ENCODE data around the gene EMILIN2.

EMILIN2 gene

GRCh38 chr18:2890606-2891005 is 43.8 kb downstream of the EMILIN2 start:
- Histone ChIP-seq H4K91ac (ENCODE audit: low read depth, low read length, poor library complexity) (no peak overlapping the region), H3K23ac (ENCODE audit: low read depth, low read length, poor library complexity) (no peak overlapping the region), H3K4me2 (ENCODE audit: insufficient read depth, low read length, poor library complexity, severe bottlenecking) (no peak overlapping the region), H2AFZ (ENCODE audit: low read length) (no peak overlapping the region), H2AK5ac (ENCODE audit: low read depth, low read length) (no peak overlapping the region), H3K14ac (ENCODE audit: low read length) (no peak overlapping the region), H3K18ac (ENCODE audit: low read length) (no peak overlapping the region), H3K36me3 (replicated peaks in 1 of 2; ENCODE audit: control insufficient read depth in 2 of 2, insufficient read depth in 2 of 2, low read length in 2 of 2) (no peaks in the 10 kb centered on the region), H3K9ac (ENCODE audit: low read depth, low read length, poor library complexity) (no peak overlapping the region), H3K4ac (ENCODE audit: low read length) (no peak overlapping the region), H3K27me3 (ENCODE audit: control insufficient read depth in 3 of 3, insufficient read depth in 3 of 3, low read depth in 1 of 3, low read length in 3 of 3) (no peaks in the 10 kb centered on the region), H3K79me1 (ENCODE audit: low read depth, low read length) (no peaks in the 10 kb centered on the region), H2BK120ac (ENCODE audit: low read depth, low read length) (no peak overlapping the region), H3K4me1 (ENCODE audit: control insufficient read depth in 2 of 2, insufficient read depth in 1 of 2, low read depth in 1 of 2, low read length in 2 of 2) (peaks cover 4 to 5% of the 10 kb centered on the region in 2 donors), H2BK12ac (ENCODE audit: low read length) (no peak overlapping the region), H3K27ac (replicated peaks; ENCODE audit: low read length) (no peak overlapping the region), H3K9me3 (replicated peaks in 1 of 2; ENCODE audit: control insufficient read depth in 2 of 2, insufficient read depth in 1 of 2, low read depth in 1 of 2, low read length in 2 of 2) (peaks cover 4 to 7% of the 10 kb centered on the region in 2 donors), H4K8ac (ENCODE audit: low read depth, low read length) (no peak overlapping the region), H2BK5ac (ENCODE audit: low read length) (no peak overlapping the region), H2BK15ac (ENCODE audit: low read length) (no peak overlapping the region), H3K4me3 (ENCODE audit: low read length in 2 of 2) (no peak overlapping the region)
- DNase-seq (ENCODE audit: low spot score), result no peak
- WGBS, 2 donors (ENCODE audit: extremely low coverage in 2 of 2, insufficient read length in 2 of 2, insufficient replicate concordance in 1 of 2), result no CpG with 5 or more reads among the region's 5 CpGs

GRCh38 chr18:2891526-2892431 is 45.0 kb downstream of the EMILIN2 start:
- Histone ChIP-seq H3K4me3 (ENCODE audit: low read length in 2 of 2) (no peak overlapping the region), H2BK5ac (ENCODE audit: low read length) (no peak overlapping the region), H3K18ac (ENCODE audit: low read length) (no peak overlapping the region), H2BK12ac (ENCODE audit: low read length) (no peak overlapping the region), H2BK120ac (ENCODE audit: low read depth, low read length) (no peak overlapping the region), H3K27me3 (ENCODE audit: control insufficient read depth in 3 of 3, insufficient read depth in 3 of 3, low read depth in 1 of 3, low read length in 3 of 3) (no peaks in the 10 kb centered on the region), H3K23ac (ENCODE audit: low read depth, low read length, poor library complexity) (no peak overlapping the region), H4K8ac (ENCODE audit: low read depth, low read length) (no peak overlapping the region), H3K9ac (ENCODE audit: low read depth, low read length, poor library complexity) (no peak overlapping the region), H3K4me2 (ENCODE audit: insufficient read depth, low read length, poor library complexity, severe bottlenecking) (no peak overlapping the region), H3K36me3 (replicated peaks in 1 of 2; ENCODE audit: control insufficient read depth in 2 of 2, insufficient read depth in 2 of 2, low read length in 2 of 2) (no peaks in the 10 kb centered on the region), H4K91ac (ENCODE audit: low read depth, low read length, poor library complexity) (no peak overlapping the region), H3K14ac (ENCODE audit: low read length) (no peak overlapping the region), H2AFZ (ENCODE audit: low read length) (no peak overlapping the region), H2AK5ac (ENCODE audit: low read depth, low read length) (peak overlapping the region; percentile 41), H2BK15ac (ENCODE audit: low read length) (no peak overlapping the region), H3K4me1 (ENCODE audit: control insufficient read depth in 2 of 2, insufficient read depth in 1 of 2, low read depth in 1 of 2, low read length in 2 of 2) (peaks cover 4 to 5% of the 10 kb centered on the region in 2 donors), H3K27ac (replicated peaks; ENCODE audit: low read length) (no peak overlapping the region), H3K9me3 (replicated peaks in 1 of 2; ENCODE audit: control insufficient read depth in 2 of 2, insufficient read depth in 1 of 2, low read depth in 1 of 2, low read length in 2 of 2) (peaks cover 3 to 5% of the 10 kb centered on the region in 2 donors), H3K4ac (ENCODE audit: low read length) (no peak overlapping the region), H3K79me1 (ENCODE audit: low read depth, low read length) (no peaks in the 10 kb centered on the region)
- no CpG with 5 or more reads among the region's 20 CpGs for WGBS, 2 donors (ENCODE audit: extremely low coverage in 2 of 2, insufficient read length in 2 of 2, insufficient replicate concordance in 1 of 2)
- DNase-seq (ENCODE audit: low spot score), result no peak

GRCh38 chr18:2893056-2893455 is 46.2 kb downstream of the EMILIN2 start:
- Histone ChIP-seq H3K4me2 (ENCODE audit: insufficient read depth, low read length, poor library complexity, severe bottlenecking) (no peak overlapping the region), H3K9me3 (replicated peaks in 1 of 2; ENCODE audit: control insufficient read depth in 2 of 2, insufficient read depth in 1 of 2, low read depth in 1 of 2, low read length in 2 of 2) (peaks cover 2 to 3% of the 10 kb centered on the region in 2 donors), H2BK5ac (ENCODE audit: low read length) (no peak overlapping the region), H3K18ac (ENCODE audit: low read length) (no peak overlapping the region), H3K27me3 (ENCODE audit: control insufficient read depth in 3 of 3, insufficient read depth in 3 of 3, low read depth in 1 of 3, low read length in 3 of 3) (no peaks in the 10 kb centered on the region), H3K79me1 (ENCODE audit: low read depth, low read length) (no peaks in the 10 kb centered on the region), H3K4me3 (ENCODE audit: low read length in 2 of 2) (no peak overlapping the region), H3K27ac (replicated peaks; ENCODE audit: low read length) (no peak overlapping the region), H2BK120ac (ENCODE audit: low read depth, low read length) (no peak overlapping the region), H3K14ac (ENCODE audit: low read length) (no peak overlapping the region), H2AK5ac (ENCODE audit: low read depth, low read length) (no peak overlapping the region), H3K23ac (ENCODE audit: low read depth, low read length, poor library complexity) (no peak overlapping the region), H3K9ac (ENCODE audit: low read depth, low read length, poor library complexity) (no peak overlapping the region), H2BK15ac (ENCODE audit: low read length) (no peak overlapping the region), H3K36me3 (replicated peaks in 1 of 2; ENCODE audit: control insufficient read depth in 2 of 2, insufficient read depth in 2 of 2, low read length in 2 of 2) (no peaks in the 10 kb centered on the region), H4K91ac (ENCODE audit: low read depth, low read length, poor library complexity) (no peak overlapping the region), H2BK12ac (ENCODE audit: low read length) (no peak overlapping the region), H3K4me1 (ENCODE audit: control insufficient read depth in 2 of 2, insufficient read depth in 1 of 2, low read depth in 1 of 2, low read length in 2 of 2) (peaks cover 6 to 8% of the 10 kb centered on the region in 2 donors), H2AFZ (ENCODE audit: low read length) (no peak overlapping the region), H3K4ac (ENCODE audit: low read length) (no peak overlapping the region), H4K8ac (ENCODE audit: low read depth, low read length) (no peak overlapping the region)
- no peak for DNase-seq (ENCODE audit: low spot score)
- WGBS, 2 donors (ENCODE audit: extremely low coverage in 2 of 2, insufficient read length in 2 of 2, insufficient replicate concordance in 1 of 2), result no CpG with 5 or more reads among the region's 4 CpGs

- H2AK5ac ChIP-seq (ENCODE audit: low read depth, low read length), result no peak overlapping the region
- H4K91ac ChIP-seq (ENCODE audit: low read depth, low read length, poor library complexity), result no peak overlapping the region
- no peak overlapping the region for H3K4me3 ChIP-seq (ENCODE audit: low read length in 2 of 2)
- no CpG with 5 or more reads among the region's 5 CpGs for WGBS, 2 donors (ENCODE audit: extremely low coverage in 2 of 2, insufficient read length in 2 of 2, insufficient replicate concordance in 1 of 2)
- H3K14ac ChIP-seq (ENCODE audit: low read length), result no peak overlapping the region
- H2BK12ac ChIP-seq (ENCODE audit: low read length), result no peak overlapping the region
- no peak for DNase-seq (ENCODE audit: low spot score)
- peak overlapping the region; percentile 15 for H3K18ac ChIP-seq (ENCODE audit: low read length)
- no peak overlapping the region for H4K8ac ChIP-seq (ENCODE audit: low read depth, low read length)
- H2AFZ ChIP-seq (ENCODE audit: low read length), result no peak overlapping the region
- no peak overlapping the region for H3K23ac ChIP-seq (ENCODE audit: low read depth, low read length, poor library complexity)
- H3K4me1 ChIP-seq (ENCODE audit: control insufficient read depth in 2 of 2, insufficient read depth in 1 of 2, low read depth in 1 of 2, low read length in 2 of 2), result peaks cover 10% of the 10 kb centered on the region in 2 donors
- H2BK15ac ChIP-seq (ENCODE audit: low read length), result no peak overlapping the region
- no peak overlapping the region for H2BK120ac ChIP-seq (ENCODE audit: low read depth, low read length)
- H3K4me2 ChIP-seq (ENCODE audit: insufficient read depth, low read length, poor library complexity, severe bottlenecking), result no peak overlapping the region
- no peak overlapping the region for H2BK5ac ChIP-seq (ENCODE audit: low read length)
- H3K27me3 ChIP-seq (ENCODE audit: control insufficient read depth in 3 of 3, insufficient read depth in 3 of 3, low read depth in 1 of 3, low read length in 3 of 3), result no peaks in the 10 kb centered on the region
- H3K27ac ChIP-seq (replicated peaks; ENCODE audit: low read length), result no peak overlapping the region
- H3K36me3 ChIP-seq (replicated peaks in 1 of 2; ENCODE audit: control insufficient read depth in 2 of 2, insufficient read depth in 2 of 2, low read length in 2 of 2), result no peaks in the 10 kb centered on the region
- no peak overlapping the region for H3K4ac ChIP-seq (ENCODE audit: low read length)
- H3K79me1 ChIP-seq (ENCODE audit: low read depth, low read length), result no peaks in the 10 kb centered on the region
- H3K9ac ChIP-seq (ENCODE audit: low read depth, low read length, poor library complexity), result no peak overlapping the region
- H3K9me3 ChIP-seq (replicated peaks in 1 of 2; ENCODE audit: control insufficient read depth in 2 of 2, insufficient read depth in 1 of 2, low read depth in 1 of 2, low read length in 2 of 2), result peaks cover 2 to 3% of the 10 kb centered on the region in 2 donors
These were observed 46.9 kb downstream of the EMILIN2 start for GRCh38 chr18:2893676-2894075.

All from neuronal stem cell (in vitro differentiated cells).